ENCODE measurements around the gene WBP1. TPM values are rescaled to one million over a fixed set of nuclear protein-coding genes. Genes with fewer than 3 reads are reported as not detected.
"Not testable (repeated sequence)": the region's sequence is repeated elsewhere in the genome, so short reads cannot be mapped to it uniquely, and the experiment has no call there.

WBP1 gene
- total and polyA plus RNA-seq, 4 donors, result 39.5 to 65.0 (median 56.3) TPM

- Histone ChIP-seq H3K9me3 (ENCODE audit: control insufficient read depth in 4 of 4, insufficient read depth in 3 of 4, low read length in 3 of 4) (no peaks in the 10 kb centered on the region), H3K9ac (ENCODE audit: insufficient read depth in 1 of 2, low read length in 2 of 2) (peak within 1 kb of the TSS; percentile 53 to 81), H3K4me3 (peak within 1 kb of the TSS; percentile 42), H3K4me1 (ENCODE audit: control insufficient read depth in 5 of 5, insufficient read depth in 5 of 5, low read length in 5 of 5) (peaks cover 0 to 52% (median 21%) of the 10 kb centered on the region in 5 donors), H3K27me3 (ENCODE audit: control insufficient read depth in 3 of 3, insufficient read depth in 3 of 3, low read length in 2 of 3) (no peaks in the 10 kb centered on the region), H3K36me3 (ENCODE audit: control insufficient read depth in 4 of 4, insufficient read depth in 4 of 4, low read length in 4 of 4) (no peaks in the 10 kb centered on the region), H3K27ac (ENCODE audit: low read depth in 1 of 2, low read length in 1 of 2) (peak within 1 kb of the TSS; percentile 82 to 89)
- ATAC-seq (ENCODE audit: insufficient read depth, low FRiP score), result peak; percentile 73
- no peak for TF ChIP-seq CTCF (IDR thresholded peaks at IDR 0.05; ENCODE audit: control extremely low read depth, extremely low read depth)
- WGBS, 2 donors, result 14 to 19% methylated on average over 75 of the region's 75 CpGs
- DNase-seq, result peak; percentile 46 to 58 (median 52)
Observed at GRCh38 chr2:74441690-74442482, 16.4 kb upstream of the WBP1 start, which contains the start of gene RTKN. RTKN (minus strand) TSS chr2:74441937; CDS start chr2:74441816, 121 bp downstream.

GRCh38 chr2:74442483-74443297, 15.5 kb upstream of the WBP1 start:
- H3K9ac ChIP-seq (ENCODE audit: insufficient read depth in 1 of 2, low read length in 2 of 2), result peak overlapping the region in 1 of 2 donors; percentile 29
- H3K4me1 ChIP-seq (ENCODE audit: control insufficient read depth in 5 of 5, insufficient read depth in 5 of 5, low read length in 5 of 5), result peaks cover 0 to 44% (median 20%) of the 10 kb centered on the region in 5 donors
- DNase-seq; ATAC-seq (ENCODE audit: insufficient read depth, low FRiP score); H3K4me3 ChIP-seq; H3K27me3 ChIP-seq (ENCODE audit: control insufficient read depth in 3 of 3, insufficient read depth in 3 of 3, low read length in 2 of 3); H3K9me3 ChIP-seq (ENCODE audit: control insufficient read depth in 4 of 4, insufficient read depth in 3 of 4, low read length in 3 of 4); H3K36me3 ChIP-seq (ENCODE audit: control insufficient read depth in 4 of 4, insufficient read depth in 4 of 4, low read length in 4 of 4): not testable (repeated sequence)
- 89 to 90% methylated on average over 16 of the region's 16 CpGs for WGBS, 2 donors
- H3K27ac ChIP-seq (ENCODE audit: low read depth in 1 of 2, low read length in 1 of 2), result peak overlapping the region in 1 of 2 donors; percentile 41

GRCh38 chr2:74444498-74445318, 13.5 kb upstream of the WBP1 start:
- WGBS, 2 donors, result 28 to 33% methylated on average over 5 of the region's 5 CpGs
- DNase-seq (no peak), ATAC-seq (ENCODE audit: insufficient read depth, low FRiP score) (no peak)
- Histone ChIP-seq H3K27me3 (ENCODE audit: control insufficient read depth in 3 of 3, insufficient read depth in 3 of 3, low read length in 2 of 3) (no peaks in the 10 kb centered on the region), H3K9me3 (ENCODE audit: control insufficient read depth in 4 of 4, insufficient read depth in 3 of 4, low read length in 3 of 4) (no peaks in the 10 kb centered on the region), H3K27ac (ENCODE audit: low read depth in 1 of 2, low read length in 1 of 2) (no peak overlapping the region), H3K4me3 (no peak overlapping the region), H3K36me3 (ENCODE audit: control insufficient read depth in 4 of 4, insufficient read depth in 4 of 4, low read length in 4 of 4) (no peaks in the 10 kb centered on the region), H3K4me1 (ENCODE audit: control insufficient read depth in 5 of 5, insufficient read depth in 5 of 5, low read length in 5 of 5) (peaks cover 0 to 24% (median 9%) of the 10 kb centered on the region in 5 donors), H3K9ac (ENCODE audit: insufficient read depth in 1 of 2, low read length in 2 of 2) (peak overlapping the region in 1 of 2 donors; percentile 66)
- TF ChIP-seq CTCF (IDR thresholded peaks at IDR 0.05; ENCODE audit: control extremely low read depth, extremely low read depth), result no peak

Measured in lung (tissue), 12 donors.